Smooth muscle cell (in vitro differentiated cells): ENCODE data around the gene UBE3B. TPM values are rescaled to one million over a fixed set of nuclear protein-coding genes. Genes with fewer than 3 reads are reported as not detected.

Experiments
- DNase-seq: peaks from one replicate; lab custom pipeline; 2025; ENCODE audit not compliant: unreplicated experiment; lab: John Stamatoyannopoulos, UW
- H2AFZ ChIP-seq: fragments of 200-600 bp; sonication (generic); 2 replicates; pipeline ENCODE4 v1.6.0; 2016; ENCODE audit warnings: antibody characterized with exemption, low read depth, mild to moderate bottlenecking
- H3F3A ChIP-seq: fragments of 200-600 bp; sonication (generic); 2 replicates; pipeline ENCODE4 v1.6.0; 2017; ENCODE audit warnings: antibody characterized with exemption, low read depth
- H3K27ac ChIP-seq: fragments of 200-600 bp; sonication (generic); 2 replicates; pipeline ENCODE4 v1.5.1; 2016; ENCODE audit warnings: low read depth, mild to moderate bottlenecking
- H3K27me3 ChIP-seq: fragments of 200-600 bp; sonication (generic); 2 replicates; pipeline ENCODE4 v1.6.1; 2016; ENCODE audit warnings: low read depth, mild to moderate bottlenecking
- H3K36me3 ChIP-seq: fragments of 200-600 bp; sonication (generic); 2 replicates; pipeline ENCODE4 v1.5.1; 2016; ENCODE audit warnings: low read depth
- H3K4me1 ChIP-seq: fragments of 200-600 bp; sonication (generic); 2 replicates; pipeline ENCODE4 v1.5.1; 2016; ENCODE audit warnings: low read depth
- H3K4me2 ChIP-seq: fragments of 200-600 bp; sonication (generic); 2 replicates; pipeline ENCODE4 v1.6.0; 2016; ENCODE audit warnings: mild to moderate bottlenecking
- H3K4me3 ChIP-seq: fragments of 200-600 bp; sonication (generic); 2 replicates; pipeline ENCODE4 v1.5.1; 2016; ENCODE audit warnings: mild to moderate bottlenecking
- H3K79me2 ChIP-seq: fragments of 200-600 bp; sonication (generic); 2 replicates; pipeline ENCODE4 v1.6.0; 2016; ENCODE audit warnings: low read depth, mild to moderate bottlenecking
- H3K9ac ChIP-seq: fragments of 200-600 bp; sonication (generic); 2 replicates; pipeline ENCODE4 v1.6.0; 2016; ENCODE audit warnings: low read depth
- H3K9me3 ChIP-seq: fragments of 200-600 bp; sonication (generic); replicated peaks from 2 replicates; pipeline ENCODE4 v1.5.1; 2016; ENCODE audit warnings: low read depth
- H4K20me1 ChIP-seq: fragments of 200-600 bp; sonication (generic); 2 replicates; pipeline ENCODE4 v1.6.0; 2016; ENCODE audit warnings: low read depth
- WGBS: methylation state at CpG from one replicate; pipeline ENCODE4 v1.1.7; 2016; ENCODE audit warnings: low lambda C conversion rate; 5-methylcytosine and 5-hydroxymethylcytosine counted together
- polyA plus RNA-seq: library from polyadenylated mRNA; unstranded; fragments of >200 nt; fragmentation: Nextera tagmentation; extraction: Ambion mirVana; gene quantifications from 2 replicates; pipeline ENCODE4 v1.2.1, GENCODE V29; 2016
- total RNA-seq: library from RNA; depleted of rRNA; stranded (reverse); fragments of >200 nt; gene quantifications from 2 replicates; pipeline ENCODE4 v1.2.3, GENCODE V29; 2014
- TF ChIP-seq, protein P1 (sequence below): fragments of 200-600 bp; sonication (generic); IDR thresholded peaks from 2 replicates; pipeline ENCODE4 v1.5.1; 2017; ENCODE audit warnings: borderline replicate concordance, mild to moderate bottlenecking, antibody characterized with exemption; ENCODE audit not compliant: insufficient read depth, poor library complexity, severe bottlenecking

Gene UBE3B
- total and polyA plus RNA-seq, 2 experiments from 2014 or later, result 21.8 to 62.9 TPM

DNA sequence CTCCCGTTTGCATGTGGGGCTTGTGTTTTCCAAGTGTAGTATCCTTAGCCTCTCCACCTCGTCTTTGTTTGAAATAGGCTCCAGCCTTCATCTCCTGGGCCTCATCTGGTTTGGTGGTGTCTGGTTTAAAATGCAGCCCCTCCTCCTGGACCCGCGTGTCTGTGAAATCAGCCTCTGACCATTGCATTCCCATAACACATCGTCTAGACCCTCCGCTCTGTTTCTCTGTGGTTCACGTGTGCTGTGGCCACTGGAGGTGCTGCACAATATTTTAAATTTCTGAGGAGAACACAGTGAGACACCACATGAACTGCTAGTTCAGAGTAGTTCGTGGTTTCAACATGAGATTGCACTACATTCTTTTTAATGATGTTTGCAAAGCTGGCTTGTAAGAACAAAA, 35.6 kb downstream of the UBE3B start:
- no peak overlapping the region for H3K27ac ChIP-seq
- no peak for DNase-seq
- no peaks in the 10 kb centered on the region for H3K9me3 ChIP-seq
- no peak overlapping the region for H3K4me3 ChIP-seq
- no peaks in the 10 kb centered on the region for H3K4me1 ChIP-seq
- peaks cover 11% of the 10 kb centered on the region for H3F3A ChIP-seq
- TF ChIP-seq, protein P1, sequence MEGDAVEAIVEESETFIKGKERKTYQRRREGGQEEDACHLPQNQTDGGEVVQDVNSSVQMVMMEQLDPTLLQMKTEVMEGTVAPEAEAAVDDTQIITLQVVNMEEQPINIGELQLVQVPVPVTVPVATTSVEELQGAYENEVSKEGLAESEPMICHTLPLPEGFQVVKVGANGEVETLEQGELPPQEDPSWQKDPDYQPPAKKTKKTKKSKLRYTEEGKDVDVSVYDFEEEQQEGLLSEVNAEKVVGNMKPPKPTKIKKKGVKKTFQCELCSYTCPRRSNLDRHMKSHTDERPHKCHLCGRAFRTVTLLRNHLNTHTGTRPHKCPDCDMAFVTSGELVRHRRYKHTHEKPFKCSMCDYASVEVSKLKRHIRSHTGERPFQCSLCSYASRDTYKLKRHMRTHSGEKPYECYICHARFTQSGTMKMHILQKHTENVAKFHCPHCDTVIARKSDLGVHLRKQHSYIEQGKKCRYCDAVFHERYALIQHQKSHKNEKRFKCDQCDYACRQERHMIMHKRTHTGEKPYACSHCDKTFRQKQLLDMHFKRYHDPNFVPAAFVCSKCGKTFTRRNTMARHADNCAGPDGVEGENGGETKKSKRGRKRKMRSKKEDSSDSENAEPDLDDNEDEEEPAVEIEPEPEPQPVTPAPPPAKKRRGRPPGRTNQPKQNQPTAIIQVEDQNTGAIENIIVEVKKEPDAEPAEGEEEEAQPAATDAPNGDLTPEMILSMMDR, result no peak
- H3K27me3 ChIP-seq, result no peaks in the 10 kb centered on the region
- H3K36me3 ChIP-seq, result peaks cover 8% of the 10 kb centered on the region
- no peaks in the 10 kb centered on the region for H4K20me1 ChIP-seq
- no peak overlapping the region for H3K9ac ChIP-seq
- WGBS, result 74% methylated on average over 8 of the region's 8 CpGs
- no peaks in the 10 kb centered on the region for H3K79me2 ChIP-seq
- no peak overlapping the region for H2AFZ ChIP-seq
- no peak overlapping the region for H3K4me2 ChIP-seq

DNA sequence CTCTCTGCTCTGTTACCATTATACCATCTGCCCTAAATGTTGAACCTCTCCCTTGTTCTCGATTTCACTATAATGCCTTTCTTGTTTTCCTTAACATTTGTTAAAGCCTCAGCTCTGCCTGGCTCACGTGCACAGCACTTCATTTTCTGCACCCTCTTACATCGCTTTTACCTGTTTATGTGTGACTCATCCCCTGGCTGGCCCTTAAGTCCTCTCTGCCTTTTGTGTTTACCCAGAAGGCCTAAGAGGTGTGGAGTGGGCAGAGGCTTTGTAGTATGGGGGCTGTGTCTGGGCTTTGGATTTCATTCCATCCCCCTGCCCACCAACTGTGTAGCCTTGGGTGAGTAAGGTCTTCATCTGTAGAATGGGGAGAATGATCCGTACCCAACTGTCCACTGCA, 36.5 kb downstream of the UBE3B start:
- H2AFZ ChIP-seq, result no peak overlapping the region
- no peak overlapping the region for H3K9ac ChIP-seq
- H3K4me3 ChIP-seq, result no peak overlapping the region
- H3F3A ChIP-seq, result peaks cover 15% of the 10 kb centered on the region
- no peaks in the 10 kb centered on the region for H3K9me3 ChIP-seq
- H3K36me3 ChIP-seq, result peaks cover 4% of the 10 kb centered on the region
- H3K4me2 ChIP-seq, result no peak overlapping the region
- no peak for DNase-seq
- no peaks in the 10 kb centered on the region for H3K4me1 ChIP-seq
- no peak overlapping the region for H3K27ac ChIP-seq
- H4K20me1 ChIP-seq, result no peaks in the 10 kb centered on the region
- TF ChIP-seq, protein P1, result no peak
- no peaks in the 10 kb centered on the region for H3K79me2 ChIP-seq
- no peaks in the 10 kb centered on the region for H3K27me3 ChIP-seq
- 87% methylated on average over 4 of the region's 4 CpGs for WGBS

DNA sequence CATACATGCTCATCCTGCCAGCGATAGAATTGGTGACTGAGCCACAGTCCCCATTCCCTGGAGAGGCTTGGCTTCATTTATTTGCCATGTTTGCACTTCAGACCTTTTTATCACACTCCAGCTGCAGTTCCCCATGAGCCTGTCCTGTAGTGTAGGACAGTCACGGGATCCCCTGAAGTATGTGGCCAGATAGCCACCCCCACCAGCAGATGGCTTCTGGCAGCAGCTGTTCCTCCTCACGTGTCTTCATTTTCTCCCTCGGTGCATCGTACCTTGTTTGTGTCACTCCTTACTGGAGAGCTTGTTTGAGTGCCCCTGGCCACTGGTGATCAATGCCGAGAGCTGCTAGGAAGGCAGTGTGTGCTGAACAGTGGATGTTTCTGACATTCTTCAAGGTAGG, 40.2 kb downstream of the UBE3B start:
- DNase-seq, result no peak
- no peak overlapping the region for H3K4me2 ChIP-seq
- no peaks in the 10 kb centered on the region for H3K27me3 ChIP-seq
- no peaks in the 10 kb centered on the region for H4K20me1 ChIP-seq
- TF ChIP-seq, protein P1, result no peak
- H3K27ac ChIP-seq, result peak overlapping the region; percentile 81
- no peaks in the 10 kb centered on the region for H3K36me3 ChIP-seq
- peaks cover 21% of the 10 kb centered on the region for H3F3A ChIP-seq
- no peaks in the 10 kb centered on the region for H3K4me1 ChIP-seq
- no peak overlapping the region for H2AFZ ChIP-seq
- no peaks in the 10 kb centered on the region for H3K9me3 ChIP-seq
- H3K4me3 ChIP-seq, result no peak overlapping the region
- no peaks in the 10 kb centered on the region for H3K79me2 ChIP-seq
- 49% methylated on average over 6 of the region's 6 CpGs for WGBS
- no peak overlapping the region for H3K9ac ChIP-seq

DNA sequence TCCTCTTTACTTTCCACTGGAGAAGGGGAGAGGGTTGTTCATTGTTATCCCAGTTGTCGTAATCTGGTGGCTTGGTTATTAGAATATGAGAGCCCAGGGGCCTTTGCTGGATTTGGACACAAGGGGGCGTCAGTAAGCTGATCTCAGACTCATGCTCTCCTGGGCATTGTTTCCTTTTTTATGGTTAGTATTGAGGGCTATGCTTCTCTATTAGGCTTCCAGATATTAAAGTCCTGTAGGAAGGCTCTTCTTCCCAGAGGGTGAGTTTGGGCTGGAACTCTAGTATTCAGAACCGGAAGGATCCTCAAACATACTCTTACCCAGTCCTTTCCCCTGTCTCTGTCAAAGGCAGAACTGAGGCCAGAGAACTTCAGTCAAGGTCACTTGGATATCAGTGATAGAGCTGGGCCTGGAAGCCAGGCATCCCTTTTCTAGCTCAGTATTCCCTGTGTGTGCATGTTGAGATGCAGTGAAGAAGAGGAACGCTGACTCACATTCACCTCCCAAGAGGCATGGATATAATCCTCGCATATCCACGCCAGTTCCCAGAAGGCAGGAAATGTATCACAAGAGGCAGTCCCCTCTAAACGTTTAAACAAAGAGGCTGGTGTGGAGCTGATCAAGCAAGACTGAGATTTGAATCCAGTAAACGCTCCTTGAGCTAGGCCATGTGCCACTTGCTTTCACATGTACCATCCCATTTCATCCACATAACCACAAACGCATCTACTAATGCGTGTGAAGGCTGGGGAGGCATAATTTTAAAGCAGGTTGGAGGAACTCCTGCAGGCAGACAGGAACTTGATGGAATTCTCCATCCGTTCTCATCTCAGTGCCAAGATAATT, 41.6 kb downstream of the UBE3B start:
- Histone ChIP-seq H3K4me2 (peak overlapping the region; percentile 34), H3K27ac (peak overlapping the region; percentile 81), H3K36me3 (no peaks in the 10 kb centered on the region), H3K4me1 (peaks cover 4% of the 10 kb centered on the region), H3K27me3 (no peaks in the 10 kb centered on the region), H4K20me1 (no peaks in the 10 kb centered on the region), H2AFZ (no peak overlapping the region), H3F3A (peaks cover 21% of the 10 kb centered on the region), H3K4me3 (no peak overlapping the region), H3K9ac (peak overlapping the region; percentile 54), H3K9me3 (no peaks in the 10 kb centered on the region), H3K79me2 (no peaks in the 10 kb centered on the region)
- TF ChIP-seq, protein P1, result peak; percentile 89
- DNase-seq, result peak; percentile 33
- 21% methylated on average over 11 of the region's 11 CpGs for WGBS
